HG03565 (cell line): ENCODE data around the gene ST8SIA3.
"Not testable (repeated sequence)": the region's sequence is repeated elsewhere in the genome, so short reads cannot be mapped to it uniquely, and the experiment has no call there.

Experiments used
- ATAC-seq: cut with Tn5 transposase; IDR thresholded peaks from one replicate; pipeline ENCODE4 v1.9.1; 2021; ENCODE audit warnings: mild to moderate bottlenecking, moderate library complexity; ENCODE audit not compliant: unreplicated experiment

ST8SIA3 gene

DNA sequence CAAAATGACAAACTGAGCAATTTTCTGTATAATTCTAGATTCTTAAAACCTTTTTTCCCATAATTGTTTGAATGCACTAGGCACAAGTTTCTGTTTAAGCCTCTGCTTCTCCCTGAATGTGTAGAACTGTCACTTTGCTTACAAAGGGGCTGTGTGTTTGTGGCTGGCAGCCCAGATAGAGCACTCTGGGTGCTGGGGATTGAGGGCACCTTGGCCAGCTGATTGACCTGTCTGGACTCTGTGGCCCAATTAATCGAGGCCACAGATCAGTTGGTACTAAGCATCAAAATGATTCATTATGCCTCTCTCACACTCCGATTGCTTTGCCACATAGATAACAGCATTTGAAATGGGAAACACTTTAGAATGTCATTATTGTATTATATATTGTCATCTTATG lies 12.1 kb downstream of the ST8SIA3 start:
- ATAC-seq: no peak

DNA sequence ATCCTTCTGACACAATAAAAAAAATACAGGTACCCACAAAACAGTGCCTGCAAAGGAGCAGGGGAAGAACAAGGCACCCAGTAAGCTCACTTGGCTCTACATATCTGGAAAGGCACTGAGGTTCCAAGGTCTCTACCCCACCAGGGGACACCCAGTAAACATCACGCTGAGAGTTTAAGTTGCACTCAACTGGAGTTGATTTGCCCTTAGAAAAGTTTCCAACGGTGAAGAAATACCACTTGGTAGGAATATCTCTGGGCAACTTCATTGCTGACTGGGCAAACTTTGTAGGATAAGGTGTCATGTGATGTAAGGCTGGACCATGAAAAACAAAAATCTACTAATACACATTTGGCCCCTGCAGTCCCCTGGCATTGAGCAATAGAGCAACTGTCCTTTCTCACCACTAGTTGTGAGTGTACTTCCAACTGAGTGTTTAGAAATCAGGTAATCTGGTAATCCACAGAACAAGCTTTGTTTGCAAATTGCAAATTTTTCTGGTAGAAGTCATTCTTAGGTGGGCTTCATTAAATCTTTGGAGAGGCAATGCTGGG lies 14.2 kb downstream of the ST8SIA3 start:
- ATAC-seq: no peak

GRCh38 chr18:57372444-57372843 lies 20.1 kb downstream of the ST8SIA3 start:
- no peak for ATAC-seq

- no peak for ATAC-seq
These were observed 20.7 kb downstream of the ST8SIA3 start for GRCh38 chr18:57373017-57373416.

DNA sequence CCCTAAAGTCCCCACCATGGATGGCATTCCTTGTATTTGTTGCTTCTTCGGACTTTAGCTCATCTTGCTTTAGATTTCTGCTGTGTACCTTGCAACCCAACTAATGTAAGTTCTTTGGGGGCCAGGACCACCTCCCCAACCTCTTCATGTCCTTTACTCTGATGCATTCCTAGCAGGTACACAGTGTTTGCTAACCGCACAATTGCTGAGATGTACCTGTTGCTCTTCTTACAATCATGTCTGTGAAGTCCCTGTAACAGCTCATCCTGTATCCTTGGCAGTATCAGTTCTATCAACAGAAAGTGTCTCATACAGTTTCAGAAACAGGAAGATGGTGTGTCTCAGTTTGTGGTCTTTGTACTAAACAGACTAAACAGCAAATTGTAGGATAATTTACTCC lies 24.1 kb downstream of the ST8SIA3 start:
- no peak for ATAC-seq

GRCh38 chr18:57389271-57389670 lies 36.9 kb downstream of the ST8SIA3 start:
- ATAC-seq: no peak

- ATAC-seq: no peak
These were observed 37.7 kb downstream of the ST8SIA3 start for GRCh38 chr18:57390044-57390443.

DNA sequence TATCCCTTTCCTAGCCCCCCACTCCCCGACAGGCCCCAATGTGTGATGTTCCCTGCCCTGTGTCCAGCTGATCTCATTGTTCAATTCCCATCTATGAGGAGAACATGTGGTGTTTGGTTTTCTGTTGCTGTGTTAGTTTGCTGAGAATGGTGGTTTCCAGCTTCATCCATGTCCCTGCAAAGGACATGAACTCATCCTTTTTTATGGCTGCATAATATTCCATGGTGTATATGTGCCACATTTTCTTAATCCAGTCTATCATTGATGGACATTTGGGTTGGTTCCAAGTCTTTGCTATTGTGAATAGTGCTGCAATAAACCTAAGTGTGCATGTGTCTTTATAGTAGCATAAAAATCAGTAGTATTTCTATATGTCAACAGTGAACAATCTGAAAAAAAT lies 42.4 kb downstream of the ST8SIA3 start:
- not testable (repeated sequence) for ATAC-seq

GRCh38 chr18:57396831-57397230 lies 44.5 kb downstream of the ST8SIA3 start:
- not testable (repeated sequence) for ATAC-seq

DNA sequence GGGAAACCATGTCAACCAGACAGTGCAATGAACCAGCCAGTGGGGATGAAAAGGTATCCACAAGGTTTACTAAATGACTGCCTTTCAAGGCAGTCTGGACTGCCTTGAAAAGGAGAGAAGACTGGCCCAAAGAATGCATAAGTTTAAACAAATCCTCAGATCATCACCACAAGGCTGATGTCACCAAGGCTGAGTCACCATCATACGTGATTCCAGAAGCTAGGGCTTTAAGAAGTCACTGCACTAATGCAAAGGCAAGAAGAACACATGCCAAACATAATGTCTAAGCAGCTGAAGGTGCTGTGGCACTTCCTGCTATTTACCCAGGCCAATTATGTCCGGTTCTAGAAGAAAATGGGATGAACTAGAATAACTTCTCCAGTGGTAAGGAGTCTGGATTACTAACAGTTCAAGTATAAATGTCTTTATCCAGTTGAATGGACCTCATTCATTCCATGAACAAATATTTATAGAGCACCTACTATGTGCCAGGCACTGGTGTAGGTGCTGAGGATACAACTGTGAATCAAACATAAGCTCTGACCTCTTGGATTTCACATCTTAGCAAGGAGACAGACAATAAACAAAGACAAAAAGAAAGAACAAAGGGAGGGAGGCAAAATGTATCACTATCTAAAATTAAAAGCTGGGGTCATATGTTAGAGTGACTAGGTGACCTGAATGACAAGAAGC lies 45.2 kb downstream of the ST8SIA3 start:
- ATAC-seq: no peak

DNA sequence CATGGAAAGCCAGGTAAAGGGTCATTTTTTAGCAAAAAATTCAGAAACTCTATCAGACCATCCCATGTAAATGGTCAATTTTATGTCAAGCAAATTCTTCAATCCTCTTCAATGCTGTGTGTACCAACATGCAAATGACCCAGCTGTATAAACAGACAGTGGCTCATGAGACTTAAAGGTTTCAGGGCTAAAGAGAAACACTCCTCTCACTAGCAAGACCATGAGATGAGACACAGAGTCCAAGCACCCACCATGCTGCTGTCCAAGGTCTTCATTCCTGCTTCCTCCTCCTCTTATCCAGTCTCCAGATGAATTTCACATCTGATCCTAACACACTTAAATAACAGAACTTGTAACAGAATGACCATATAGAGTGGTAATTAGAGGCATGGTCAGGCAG lies 52.0 kb downstream of the ST8SIA3 start:
- ATAC-seq: no peak

DNA sequence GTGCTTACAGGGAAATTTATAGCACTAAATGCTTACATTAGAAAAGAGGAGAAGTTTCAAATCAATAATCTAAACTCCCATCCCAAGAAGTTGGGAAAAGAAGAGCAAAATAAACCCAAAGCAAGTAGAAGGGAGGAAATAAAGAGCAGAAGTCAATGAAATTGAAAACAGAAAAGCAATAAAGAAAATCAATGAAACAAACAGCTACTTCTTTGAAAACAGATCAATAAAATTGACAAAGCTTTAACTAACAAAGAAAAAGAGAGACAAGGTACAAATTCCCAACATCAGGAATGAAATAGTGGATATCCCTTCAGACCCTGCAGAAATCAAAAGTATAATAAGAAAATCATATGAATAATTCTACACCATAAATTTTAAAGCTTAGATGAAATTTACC lies 57.3 kb downstream of the ST8SIA3 start:
- no peak for ATAC-seq

- ATAC-seq: no peak
These were observed 58.4 kb downstream of the ST8SIA3 start for GRCh38 chr18:57410749-57411148.

GRCh38 chr18:57416542-57416941 lies 64.2 kb downstream of the ST8SIA3 start:
- ATAC-seq: no peak
